ENCODE results near the gene INCENP. TPM values are rescaled to one million over a fixed set of nuclear protein-coding genes. Genes with fewer than 3 reads are reported as not detected.

INCENP gene
- total and polyA plus RNA-seq, 2 donors (not counting 1 experiment from before 2014, with no cell fraction given) = 8.9 to 37.8 TPM

DNA sequence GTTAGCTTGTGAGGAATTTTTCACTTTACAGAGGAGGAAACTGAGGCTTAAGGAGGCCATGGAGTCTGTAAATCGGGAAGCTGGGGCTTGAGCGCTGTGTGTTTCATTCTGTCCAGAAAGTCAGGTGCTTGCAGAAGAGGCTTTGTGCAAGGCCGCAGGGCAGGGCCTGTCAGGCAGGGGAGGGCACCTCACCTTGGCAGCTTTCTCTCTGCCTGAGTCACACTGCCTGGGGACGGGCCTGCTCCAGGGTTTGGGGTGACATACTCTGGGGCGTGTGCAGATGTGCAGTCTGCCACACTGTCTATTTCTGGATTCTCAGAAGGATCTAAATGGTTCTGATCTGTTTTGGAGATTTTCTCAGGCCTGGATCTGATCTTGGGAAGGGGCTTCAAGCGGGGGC, 8.4 kb downstream of the INCENP start:
- H3K4me3 ChIP-seq (ENCODE audit: control extremely low read depth in 1 of 5, extremely low read depth in 1 of 5, insufficient read depth in 1 of 5, low read depth in 2 of 5, low read length in 4 of 5) = no peak overlapping the region
- H3K4me1 ChIP-seq (ENCODE audit: control insufficient read depth in 2 of 2, insufficient read depth in 2 of 2, low read length in 2 of 2) = no peaks in the 10 kb centered on the region
- peaks cover 3 to 39% of the 10 kb centered on the region in 2 experiments for H3K36me3 ChIP-seq (replicated peaks in 1 of 2; ENCODE audit: control extremely low read depth in 1 of 2, control insufficient read depth in 1 of 2, extremely low read depth in 1 of 2, insufficient read depth in 2 of 2, low read length in 1 of 2)
- ChIA-PET POLR2A (no interaction called here), CTCF (no interaction called here)
- ATAC-seq (ENCODE audit: low read depth) (no peak), DNase-seq (no peak)
- H3K27ac ChIP-seq (ENCODE audit: low read length in 2 of 2) = no peak overlapping the region
- TF ChIP-seq, protein P1, sequence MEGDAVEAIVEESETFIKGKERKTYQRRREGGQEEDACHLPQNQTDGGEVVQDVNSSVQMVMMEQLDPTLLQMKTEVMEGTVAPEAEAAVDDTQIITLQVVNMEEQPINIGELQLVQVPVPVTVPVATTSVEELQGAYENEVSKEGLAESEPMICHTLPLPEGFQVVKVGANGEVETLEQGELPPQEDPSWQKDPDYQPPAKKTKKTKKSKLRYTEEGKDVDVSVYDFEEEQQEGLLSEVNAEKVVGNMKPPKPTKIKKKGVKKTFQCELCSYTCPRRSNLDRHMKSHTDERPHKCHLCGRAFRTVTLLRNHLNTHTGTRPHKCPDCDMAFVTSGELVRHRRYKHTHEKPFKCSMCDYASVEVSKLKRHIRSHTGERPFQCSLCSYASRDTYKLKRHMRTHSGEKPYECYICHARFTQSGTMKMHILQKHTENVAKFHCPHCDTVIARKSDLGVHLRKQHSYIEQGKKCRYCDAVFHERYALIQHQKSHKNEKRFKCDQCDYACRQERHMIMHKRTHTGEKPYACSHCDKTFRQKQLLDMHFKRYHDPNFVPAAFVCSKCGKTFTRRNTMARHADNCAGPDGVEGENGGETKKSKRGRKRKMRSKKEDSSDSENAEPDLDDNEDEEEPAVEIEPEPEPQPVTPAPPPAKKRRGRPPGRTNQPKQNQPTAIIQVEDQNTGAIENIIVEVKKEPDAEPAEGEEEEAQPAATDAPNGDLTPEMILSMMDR (IDR thresholded peaks at IDR 0.05) = no peak
- no peak for TF ChIP-seq EZH2 (IDR thresholded peaks at IDR 0.05; ENCODE audit: borderline replicate concordance, insufficient read depth, low read depth, low read length, poor library complexity, severe bottlenecking)
- Mint-ChIP-seq H3K4me3 (no peak overlapping the region), H3K27me3 (no peaks in the 10 kb centered on the region), H3K9me3 (ENCODE audit: insufficient read depth) (no peaks in the 10 kb centered on the region), H3K4me1 (peaks cover 4% of the 10 kb centered on the region), H3K27ac (no peak overlapping the region)
- H3K79me2 ChIP-seq (ENCODE audit: control insufficient read depth, insufficient read depth, low read length) = peaks cover 73% of the 10 kb centered on the region
- H2AFZ ChIP-seq (ENCODE audit: insufficient read depth, low read depth, low read length, poor library complexity, severe bottlenecking) = no peak overlapping the region
- WGBS (ENCODE audit: insufficient coverage) = 84% methylated on average over 3 of the region's 6 CpGs
- no peaks in the 10 kb centered on the region for H3K9me3 ChIP-seq (ENCODE audit: control extremely low read depth in 1 of 3, control insufficient read depth in 2 of 3, insufficient read depth in 1 of 3, low read length in 2 of 3)
- H3K4me2 ChIP-seq (replicated peaks; ENCODE audit: low read depth, low read length, poor library complexity, severe bottlenecking) = no peak overlapping the region
- intact Hi-C loops (cut with micrococcal nuclease) = no loop called here
- peaks cover 6% of the 10 kb centered on the region for H4K20me1 ChIP-seq (ENCODE audit: control insufficient read depth, insufficient read depth, low read length, poor library complexity, severe bottlenecking)
- no peak overlapping the region for H3K9ac ChIP-seq (ENCODE audit: low read length)
- H3K27me3 ChIP-seq (replicated peaks in 1 of 4; ENCODE audit: control extremely low read depth in 1 of 4, control insufficient read depth in 3 of 4, insufficient read depth in 4 of 4, low read length in 3 of 4) = no peaks in the 10 kb centered on the region

DNA sequence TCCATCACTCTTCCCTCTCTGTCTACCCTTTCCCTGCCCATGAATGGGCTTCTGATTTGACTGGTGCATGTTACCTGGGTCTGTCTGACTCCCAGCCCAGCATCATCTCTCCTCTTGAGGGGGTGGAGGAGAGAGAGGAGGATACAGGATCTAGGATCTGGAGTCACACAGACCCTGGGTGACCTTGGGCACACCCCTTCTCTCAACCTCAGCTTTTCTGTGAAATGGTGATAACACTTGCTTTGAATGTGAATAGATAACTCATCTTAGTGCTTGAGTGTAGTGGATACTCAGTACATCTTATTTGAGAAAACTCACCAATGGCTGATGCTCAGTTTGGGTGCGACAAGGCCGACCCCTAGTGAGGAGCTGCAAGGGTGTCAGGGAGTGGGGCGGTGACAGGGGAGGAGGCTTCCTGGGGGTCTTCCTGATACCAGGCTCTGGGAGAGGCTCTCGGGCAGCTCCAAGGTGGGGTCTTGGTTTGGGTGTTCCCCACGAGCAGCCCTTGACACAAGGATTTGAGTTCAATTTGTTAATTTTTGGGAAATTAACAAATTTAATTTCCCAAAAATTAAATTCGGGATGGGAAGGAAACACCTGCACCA, 9.0 kb downstream of the INCENP start:
- intact Hi-C loops (cut with micrococcal nuclease) = no loop called here
- 100% methylated on average over 3 of the region's 6 CpGs for WGBS (ENCODE audit: insufficient coverage)
- H3K27ac Mint-ChIP-seq = no peak overlapping the region

More for the DNA sequence above, 9.0 kb downstream of the INCENP start:
- Histone ChIP-seq H3K9ac (ENCODE audit: low read length) (no peak overlapping the region), H3K79me2 (ENCODE audit: control insufficient read depth, insufficient read depth, low read length) (peaks cover 67% of the 10 kb centered on the region), H3K27me3 (replicated peaks in 1 of 4; ENCODE audit: control extremely low read depth in 1 of 4, control insufficient read depth in 3 of 4, insufficient read depth in 4 of 4, low read length in 3 of 4) (no peaks in the 10 kb centered on the region), H3K4me3 (ENCODE audit: control extremely low read depth in 1 of 5, extremely low read depth in 1 of 5, insufficient read depth in 1 of 5, low read depth in 2 of 5, low read length in 4 of 5) (no peak overlapping the region), H4K20me1 (ENCODE audit: control insufficient read depth, insufficient read depth, low read length, poor library complexity, severe bottlenecking) (peaks cover 2% of the 10 kb centered on the region), H3K27ac (ENCODE audit: low read length in 2 of 2) (no peak overlapping the region), H2AFZ (ENCODE audit: insufficient read depth, low read depth, low read length, poor library complexity, severe bottlenecking) (no peak overlapping the region), H3K36me3 (replicated peaks in 1 of 2; ENCODE audit: control extremely low read depth in 1 of 2, control insufficient read depth in 1 of 2, extremely low read depth in 1 of 2, insufficient read depth in 2 of 2, low read length in 1 of 2) (peaks cover 3 to 41% of the 10 kb centered on the region in 2 experiments), H3K4me2 (replicated peaks; ENCODE audit: low read depth, low read length, poor library complexity, severe bottlenecking) (no peak overlapping the region), H3K9me3 (ENCODE audit: control extremely low read depth in 1 of 3, control insufficient read depth in 2 of 3, insufficient read depth in 1 of 3, low read length in 2 of 3) (no peaks in the 10 kb centered on the region), H3K4me1 (ENCODE audit: control insufficient read depth in 2 of 2, insufficient read depth in 2 of 2, low read length in 2 of 2) (no peaks in the 10 kb centered on the region)
- H3K4me1 Mint-ChIP-seq = peaks cover 2% of the 10 kb centered on the region
- ChIA-PET CTCF (interaction anchor here (2.1 kb wide), 1 partner anchor 51 kb away, joined by 4 read pairs; no protein-coding TSS in a partner anchor), POLR2A (no interaction called here)
- DNase-seq (no peak), ATAC-seq (ENCODE audit: low read depth) (no peak)
- TF ChIP-seq, protein P1 (IDR thresholded peaks at IDR 0.05) = no peak
- no peak for TF ChIP-seq EZH2 (IDR thresholded peaks at IDR 0.05; ENCODE audit: borderline replicate concordance, insufficient read depth, low read depth, low read length, poor library complexity, severe bottlenecking)
- H3K27me3 Mint-ChIP-seq = no peaks in the 10 kb centered on the region
- no peaks in the 10 kb centered on the region for H3K9me3 Mint-ChIP-seq (ENCODE audit: insufficient read depth)
- no peak overlapping the region for H3K4me3 Mint-ChIP-seq

All from B cell (primary cell).